GM23338 (cell line): ENCODE results near the gene VDR. TPM values are rescaled to one million over a fixed set of nuclear protein-coding genes. Genes with fewer than 3 reads are reported as not detected.

ENCODE experiments used
- ATAC-seq: fragments of 200-7000 bp; cut with Tn5 transposase; 3 replicates; pipeline ENCODE4 v1.9.1; 2020
- DNase-seq: peaks from one replicate; pipeline ENCODE4 v3.0.0-alpha.2; 2015; ENCODE audit warnings: low spot score
- H2AFZ ChIP-seq: fragments of 200-600 bp; sonication (generic); 2 replicates; pipeline ENCODE4 v1.8.0; 2016; ENCODE audit warnings: antibody characterized with exemption, mild to moderate bottlenecking, moderate library complexity
- H3F3A ChIP-seq: fragments of 200-600 bp; sonication (generic); replicated peaks from 2 replicates; pipeline ENCODE4 v1.8.0; 2017; ENCODE audit warnings: antibody characterized with exemption, mixed run types, low read depth
- H3K27ac ChIP-seq: fragments of 200-600 bp; sonication (generic); 2 replicates; pipeline ENCODE4 v1.6.1; 2016; ENCODE audit warnings: low read depth
- H3K27me3 ChIP-seq: fragments of 200-600 bp; sonication (generic); 2 replicates; pipeline ENCODE4 v1.8.0; 2016; ENCODE audit warnings: mild to moderate bottlenecking, mixed run types, moderate library complexity; ENCODE audit not compliant: insufficient read depth
- H3K36me3 ChIP-seq: fragments of 200-600 bp; sonication (generic); 2 replicates; pipeline ENCODE4 v1.8.0; 2016; ENCODE audit warnings: mild to moderate bottlenecking; ENCODE audit not compliant: insufficient read depth
- H3K4me1 ChIP-seq: fragments of 200-600 bp; sonication (generic); 2 replicates; pipeline ENCODE4 v1.8.0; 2016; ENCODE audit warnings: mild to moderate bottlenecking, moderate library complexity; ENCODE audit not compliant: insufficient read depth
- H3K4me2 ChIP-seq: fragments of 200-600 bp; sonication (generic); 2 replicates; pipeline ENCODE4 v1.7.1; 2017; ENCODE audit warnings: mixed run types
- H3K4me3 ChIP-seq: fragments of 200-600 bp; sonication (generic); 2 replicates; pipeline ENCODE4 v1.6.1; 2016; ENCODE audit warnings: mixed run types
- H3K79me2 ChIP-seq: fragments of 200-600 bp; sonication (generic); replicated peaks from 2 replicates; pipeline ENCODE4 v1.8.0; 2017; ENCODE audit warnings: mild to moderate bottlenecking; ENCODE audit not compliant: insufficient read depth
- H3K9me2 ChIP-seq: fragments of 200-600 bp; sonication (generic); 2 replicates; pipeline ENCODE4 v1.8.0; 2017; ENCODE audit not compliant: insufficient read depth
- H4K20me1 ChIP-seq: fragments of 200-600 bp; sonication (generic); replicated peaks from 2 replicates; pipeline ENCODE4 v1.8.0; 2017; ENCODE audit warnings: mild to moderate bottlenecking; ENCODE audit not compliant: insufficient read depth
- H3K27ac Mint-ChIP-seq: 2 replicates; pipeline ENCODE4 v1.8.0; 2020; ENCODE audit warnings: inconsistent platforms, mild to moderate bottlenecking, moderate library complexity, mixed read lengths
- H3K27me3 Mint-ChIP-seq: 3 replicates; pipeline ENCODE4 v1.8.0; 2022; ENCODE audit warnings: low read depth, mild to moderate bottlenecking, moderate library complexity, mixed read lengths, inconsistent platforms; ENCODE audit not compliant: insufficient read depth, poor library complexity
- H3K36me3 Mint-ChIP-seq: 3 replicates; pipeline ENCODE4 v1.8.0; 2021; ENCODE audit warnings: low read depth, mild to moderate bottlenecking, inconsistent platforms, moderate library complexity, mixed read lengths
- H3K4me1 Mint-ChIP-seq: 3 replicates; pipeline ENCODE4 v1.8.0; 2020; ENCODE audit warnings: mild to moderate bottlenecking, inconsistent platforms, mixed read lengths
- H3K4me3 Mint-ChIP-seq: 3 replicates; pipeline ENCODE4 v1.8.0; 2021; ENCODE audit warnings: moderate library complexity, mild to moderate bottlenecking, inconsistent platforms, mixed read lengths
- H3K9me3 Mint-ChIP-seq: 3 replicates; pipeline ENCODE4 v1.8.0; 2020; ENCODE audit warnings: moderate library complexity, mild to moderate bottlenecking, inconsistent platforms, mixed read lengths
- ETS1 ChIP-seq: IDR thresholded peaks from 2 replicates; pipeline ENCODE4 v1.6.1; 2016; ENCODE audit warnings: antibody characterized with exemption
- NANOG ChIP-seq: IDR thresholded peaks from 2 replicates; pipeline ENCODE4 v1.6.1; 2016; ENCODE audit warnings: antibody characterized with exemption, borderline replicate concordance
- POLR2AphosphoS5 ChIP-seq: IDR thresholded peaks from 2 replicates; pipeline ENCODE4 v1.6.1; 2016; ENCODE audit warnings: antibody characterized with exemption, low read depth
- REST ChIP-seq: IDR thresholded peaks from one replicate; pipeline ENCODE4 v1.6.1; 2018; ENCODE audit warnings: antibody characterized with exemption; ENCODE audit not compliant: unreplicated experiment
- STAT1 ChIP-seq: IDR thresholded peaks from one replicate; pipeline ENCODE4 v1.6.1; 2016; ENCODE audit warnings: antibody characterized with exemption; ENCODE audit not compliant: unreplicated experiment
- ZNF114 ChIP-seq: fragments of 250-450 bp; sonication (Bioruptor Pico); IDR thresholded peaks from 2 replicates; pipeline ENCODE4 v1.5.0; 2020; ENCODE audit warnings: mild to moderate bottlenecking, moderate library complexity
- polyA plus RNA-seq: library from polyadenylated mRNA; unstranded; fragments of >200 nt; fragmentation: Nextera tagmentation; extraction: Ambion mirVana; gene quantifications from 2 replicates; pipeline ENCODE4 v1.2.1, GENCODE V29; 2016
- total RNA-seq: library from RNA; depleted of rRNA; stranded (reverse); fragments of >200 nt; shearing (Covaris generic); gene quantifications from 2 replicates; pipeline ENCODE4 v1.2.3, GENCODE V29; 2014

VDR gene
- total and polyA plus RNA-seq, 2 experiments from 2014 or later, result 0.37 to 1.4 TPM

GRCh38 chr12:47821346-47821706, 83.5 kb downstream of the VDR start (continued):
- TF ChIP-seq STAT1 (no peak), POLR2AphosphoS5 (no peak), ZNF114 (CRISPR knock-in tag) (no peak)

- H4K20me1 ChIP-seq, result no peaks in the 10 kb centered on the region; the same call in 1 of the 2 replicates
- DNase-seq (peak; percentile 92), ATAC-seq (peak; percentile 43)
- no peaks in the 10 kb centered on the region for H3K36me3 ChIP-seq
- Mint-ChIP-seq H3K4me1 (peaks cover 63% of the 10 kb centered on the region), H3K36me3 (peaks cover 4% of the 10 kb centered on the region; the same call in 2 of the 3 replicates), H3K4me3 (peak overlapping the region; percentile 90), H3K27me3 (peaks cover 22% of the 10 kb centered on the region), H3K9me3 (no peaks in the 10 kb centered on the region), H3K27ac (peak overlapping the region; percentile 99)
- peak overlapping the region; percentile 96 for H3K27ac ChIP-seq
- H3F3A ChIP-seq, result peaks cover 3% of the 10 kb centered on the region; the same call in 1 of the 2 replicates
- H2AFZ ChIP-seq, result peak overlapping the region; percentile 77
- H3K4me3 ChIP-seq, result peak overlapping the region; percentile 87
- peaks cover 40% of the 10 kb centered on the region for H3K79me2 ChIP-seq
- 0 out of 2 replicates have a peak, but pooled peaks cover 3% of the 10 kb centered on the region for H3K9me2 ChIP-seq
- H3K27me3 ChIP-seq, result no peaks in the 10 kb centered on the region
- peak overlapping the region; percentile 99 for H3K4me2 ChIP-seq
- TF ChIP-seq REST (no peak), ETS1 (0 out of 2 replicates have a peak, but pooled peaks have one; percentile 20)
- peaks cover 60% of the 10 kb centered on the region for H3K4me1 ChIP-seq
Measured at GRCh38 chr12:47820631-47821345, 84.0 kb downstream of the VDR start.

- 0 out of 2 replicates have a peak, but pooled peaks cover 3% of the 10 kb centered on the region for H3K9me2 ChIP-seq
- H3K79me2 ChIP-seq, result peaks cover 47% of the 10 kb centered on the region
- no peak for TF ChIP-seq NANOG
- peak; percentile 46 for TF ChIP-seq POLR2AphosphoS5
- H3F3A ChIP-seq, result peaks cover 3% of the 10 kb centered on the region; the same call in 1 of the 2 replicates
- no peaks in the 10 kb centered on the region for H3K36me3 ChIP-seq
- no peaks in the 10 kb centered on the region for H3K27me3 ChIP-seq
- peaks cover 57% of the 10 kb centered on the region for H3K4me1 ChIP-seq
- Mint-ChIP-seq H3K4me3 (peak within 1 kb of the TSS; percentile 90), H3K27ac (peak within 1 kb of the TSS; percentile 99), H3K36me3 (peaks cover 5% of the 10 kb centered on the region), H3K9me3 (no peaks in the 10 kb centered on the region), H3K4me1 (peaks cover 64% of the 10 kb centered on the region), H3K27me3 (peaks cover 19% of the 10 kb centered on the region)
- peaks cover 3% of the 10 kb centered on the region; the same call in 1 of the 2 replicates for H4K20me1 ChIP-seq
- H3K4me2 ChIP-seq, result peak within 1 kb of the TSS; percentile 99
- H3K4me3 ChIP-seq, result peak within 1 kb of the TSS; percentile 87
- peak; percentile 89 for DNase-seq
- peak within 1 kb of the TSS; percentile 77 for H2AFZ ChIP-seq
- H3K27ac ChIP-seq, result peak within 1 kb of the TSS; percentile 96
- peak; percentile 35 for ATAC-seq
Measured at GRCh38 chr12:47819896-47820630, 84.7 kb downstream of the VDR start, which contains the start of gene HDAC7. TSS of gene HDAC7 (minus strand) at chr12:47819903. CDS start at chr12:47819785, 118 bp downstream.
